Measurements from ENCODE around the gene EXO5. TPM values are rescaled to one million over a fixed set of nuclear protein-coding genes. Genes with fewer than 3 reads are reported as not detected.

The EXO5 gene
- total RNA-seq, 1 donor from 2014 or later, result 15.5 TPM

DNA sequence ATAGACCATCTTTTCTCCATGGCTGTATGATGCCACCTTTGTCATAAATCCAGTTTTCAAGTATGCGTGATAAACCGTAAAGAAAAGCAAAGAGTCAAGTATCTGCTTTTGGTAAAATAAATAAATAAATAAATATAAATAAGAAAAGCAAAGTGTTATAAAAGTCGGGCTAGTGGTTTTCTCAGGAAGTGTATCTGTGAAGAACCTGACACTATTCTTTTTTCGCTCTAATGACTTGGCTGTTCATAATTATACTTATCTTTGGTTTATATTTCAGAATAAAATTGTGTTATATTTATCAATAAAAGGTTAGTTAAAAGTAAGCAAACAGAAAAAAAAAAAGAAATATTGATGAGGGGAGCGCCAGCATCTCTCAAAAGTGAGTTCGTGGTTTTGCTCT is 594 bp upstream of the EXO5 start:
- H3K27ac Mint-ChIP-seq (ENCODE audit: unreplicated experiment), result peak overlapping the region; percentile 78
- TF ChIP-seq, protein P1, sequence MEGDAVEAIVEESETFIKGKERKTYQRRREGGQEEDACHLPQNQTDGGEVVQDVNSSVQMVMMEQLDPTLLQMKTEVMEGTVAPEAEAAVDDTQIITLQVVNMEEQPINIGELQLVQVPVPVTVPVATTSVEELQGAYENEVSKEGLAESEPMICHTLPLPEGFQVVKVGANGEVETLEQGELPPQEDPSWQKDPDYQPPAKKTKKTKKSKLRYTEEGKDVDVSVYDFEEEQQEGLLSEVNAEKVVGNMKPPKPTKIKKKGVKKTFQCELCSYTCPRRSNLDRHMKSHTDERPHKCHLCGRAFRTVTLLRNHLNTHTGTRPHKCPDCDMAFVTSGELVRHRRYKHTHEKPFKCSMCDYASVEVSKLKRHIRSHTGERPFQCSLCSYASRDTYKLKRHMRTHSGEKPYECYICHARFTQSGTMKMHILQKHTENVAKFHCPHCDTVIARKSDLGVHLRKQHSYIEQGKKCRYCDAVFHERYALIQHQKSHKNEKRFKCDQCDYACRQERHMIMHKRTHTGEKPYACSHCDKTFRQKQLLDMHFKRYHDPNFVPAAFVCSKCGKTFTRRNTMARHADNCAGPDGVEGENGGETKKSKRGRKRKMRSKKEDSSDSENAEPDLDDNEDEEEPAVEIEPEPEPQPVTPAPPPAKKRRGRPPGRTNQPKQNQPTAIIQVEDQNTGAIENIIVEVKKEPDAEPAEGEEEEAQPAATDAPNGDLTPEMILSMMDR (conservative IDR thresholded peaks at IDR 0.05), result no peak
- H3K36me3 Mint-ChIP-seq (ENCODE audit: low read depth), result peaks cover 52% of the 10 kb centered on the region
- H3K4me1 Mint-ChIP-seq, result peaks cover 13% of the 10 kb centered on the region
- no peak for DNase-seq (ENCODE audit: low read depth, low spot score)
- H3K9me3 Mint-ChIP-seq, result peaks cover 15% of the 10 kb centered on the region
- no peaks in the 10 kb centered on the region for H3K27me3 Mint-ChIP-seq (ENCODE audit: low read depth)
- H3K4me3 Mint-ChIP-seq, result peak overlapping the region; percentile 76

DNA sequence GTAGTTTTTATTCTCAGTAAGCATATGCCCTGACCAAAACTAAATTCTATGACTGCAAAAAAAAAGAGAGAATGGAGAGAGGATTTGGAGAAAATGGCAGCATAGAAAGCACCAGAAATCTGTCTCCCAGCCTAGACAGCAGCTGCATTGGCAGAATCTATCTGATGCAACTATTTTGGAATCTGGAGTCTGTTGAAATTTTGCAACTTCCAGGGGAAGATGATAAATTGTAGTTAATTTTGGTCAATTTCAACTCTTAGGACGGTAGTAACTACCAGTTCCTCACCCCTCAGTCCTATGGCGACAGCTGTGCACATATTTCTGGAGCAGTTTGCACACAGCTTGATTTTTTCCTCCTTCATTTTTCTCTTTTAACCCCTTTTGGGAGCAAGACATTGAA is 10.9 kb downstream of the EXO5 start:
- H3K36me3 Mint-ChIP-seq (ENCODE audit: low read depth), result peaks cover 65% of the 10 kb centered on the region
- no peak overlapping the region for H3K27ac Mint-ChIP-seq (ENCODE audit: unreplicated experiment)
- TF ChIP-seq, protein P1 (conservative IDR thresholded peaks at IDR 0.05), result no peak
- H3K9me3 Mint-ChIP-seq, result peaks cover 34% of the 10 kb centered on the region
- no peaks in the 10 kb centered on the region for H3K4me1 Mint-ChIP-seq
- H3K4me3 Mint-ChIP-seq, result no peak overlapping the region
- H3K27me3 Mint-ChIP-seq (ENCODE audit: low read depth), result no peaks in the 10 kb centered on the region
- no peak for DNase-seq (ENCODE audit: low read depth, low spot score)

DNA sequence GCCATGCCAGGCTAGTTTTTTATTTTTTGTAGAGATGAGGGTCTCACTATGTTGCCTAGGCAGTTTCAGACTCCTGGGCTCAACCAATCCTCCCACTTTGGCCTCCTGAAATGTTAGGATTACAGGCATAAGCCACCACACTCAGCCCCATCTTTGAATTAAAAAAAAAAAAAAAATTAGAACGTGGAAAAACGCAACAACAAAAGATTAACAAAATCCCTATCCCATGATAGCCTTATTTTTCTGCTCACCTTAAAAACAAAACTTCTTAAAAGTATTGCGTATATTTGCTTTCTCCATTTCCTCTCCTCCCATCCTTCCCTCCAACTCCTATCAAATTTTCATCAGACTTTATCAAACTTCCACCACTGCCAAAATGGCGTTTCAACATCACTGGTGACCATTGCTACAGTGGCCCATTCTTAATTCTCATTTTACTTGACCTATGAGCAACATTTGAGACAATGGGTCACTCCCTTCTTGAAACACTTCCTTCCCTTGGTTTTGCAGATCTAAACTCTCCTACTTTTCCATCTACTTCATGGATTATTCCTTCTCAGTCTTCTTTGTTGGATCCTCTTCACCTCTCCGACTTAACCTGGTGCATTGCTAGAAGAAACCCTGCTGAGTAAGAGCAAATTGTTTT is 22.3 kb downstream of the EXO5 start:
- DNase-seq (ENCODE audit: low read depth, low spot score), result no peak
- Mint-ChIP-seq H3K27me3 (ENCODE audit: low read depth) (peaks cover 14% of the 10 kb centered on the region), H3K36me3 (ENCODE audit: low read depth) (peaks cover 21% of the 10 kb centered on the region), H3K4me3 (peak overlapping the region; percentile 97), H3K4me1 (peaks cover 24% of the 10 kb centered on the region), H3K27ac (ENCODE audit: unreplicated experiment) (peak overlapping the region; percentile 76), H3K9me3 (peaks cover 14% of the 10 kb centered on the region)
- TF ChIP-seq, protein P1 (conservative IDR thresholded peaks at IDR 0.05), result no peak

DNA sequence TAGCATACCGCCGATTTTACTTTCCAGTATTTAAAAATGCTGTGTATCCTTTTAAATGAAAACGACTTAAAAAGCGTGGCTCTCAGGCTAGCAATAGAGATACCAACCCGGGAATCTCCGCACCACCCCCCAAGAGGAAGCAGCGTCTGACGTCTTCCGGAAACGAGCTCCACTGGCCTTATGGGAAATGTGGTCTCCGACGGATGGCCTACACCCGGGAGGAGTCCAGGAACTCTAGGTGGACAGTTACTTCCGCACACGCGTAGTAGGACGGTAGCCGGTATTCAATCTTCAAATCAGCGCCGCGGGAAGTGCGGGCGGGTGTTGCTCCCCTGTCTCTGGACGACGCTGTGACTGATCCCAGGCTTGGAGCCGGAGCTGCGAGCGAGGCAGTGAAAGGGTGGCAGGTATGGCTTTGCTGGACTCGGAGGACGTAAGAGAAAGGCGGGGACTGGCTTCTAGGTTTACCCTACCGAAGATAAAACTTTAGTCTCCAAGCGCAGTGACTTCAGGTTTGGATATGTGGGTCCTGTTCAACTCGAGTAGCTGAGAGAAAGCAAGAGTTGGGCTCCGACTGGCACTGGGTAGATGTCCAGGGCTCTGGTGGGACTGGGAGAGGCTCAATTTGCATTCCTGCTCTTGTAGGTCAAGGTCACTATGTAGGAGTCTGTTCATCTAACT is 23.0 kb downstream of the EXO5 start, which contains the start of gene ZNF684:
Gene ZNF684, plus strand, starts transcription at position 257 of the 681 bp plus-strand sequence. CDS start 1,530 bp downstream, outside the sequence.
- Mint-ChIP-seq H3K27ac (ENCODE audit: unreplicated experiment) (peak within 1 kb of the TSS; percentile 76), H3K36me3 (ENCODE audit: low read depth) (peaks cover 17% of the 10 kb centered on the region), H3K27me3 (ENCODE audit: low read depth) (peaks cover 14% of the 10 kb centered on the region), H3K4me1 (peaks cover 24% of the 10 kb centered on the region), H3K4me3 (peak within 1 kb of the TSS; percentile 97), H3K9me3 (peaks cover 10% of the 10 kb centered on the region)
- peak; percentile 62 for DNase-seq (ENCODE audit: low read depth, low spot score)
- TF ChIP-seq, protein P1 (conservative IDR thresholded peaks at IDR 0.05), result no peak

DNA sequence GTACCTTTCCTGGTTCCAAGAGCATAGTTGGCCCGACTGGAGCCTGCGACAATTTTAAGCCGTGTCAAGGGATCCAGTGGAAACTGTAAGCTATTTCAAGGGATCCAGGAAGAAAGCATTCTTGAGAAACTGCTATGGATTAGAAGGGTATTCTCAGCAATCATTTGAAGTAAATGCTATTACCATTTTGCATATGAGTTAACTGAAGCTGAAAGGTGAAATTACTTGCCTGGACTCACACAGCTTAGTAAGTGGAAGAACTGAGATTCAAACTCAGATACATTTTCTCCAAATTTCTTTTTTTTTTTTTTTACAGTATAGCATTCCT is 23.5 kb downstream of the EXO5 start:
- Mint-ChIP-seq H3K4me1 (peaks cover 24% of the 10 kb centered on the region), H3K27ac (ENCODE audit: unreplicated experiment) (no peak overlapping the region), H3K4me3 (peak overlapping the region; percentile 97), H3K36me3 (ENCODE audit: low read depth) (peaks cover 17% of the 10 kb centered on the region), H3K27me3 (ENCODE audit: low read depth) (peaks cover 14% of the 10 kb centered on the region), H3K9me3 (peaks cover 10% of the 10 kb centered on the region)
- TF ChIP-seq, protein P1 (conservative IDR thresholded peaks at IDR 0.05), result no peak
- no peak for DNase-seq (ENCODE audit: low read depth, low spot score)

Data from neural crest cell (in vitro differentiated cells).